Fibroblast of mammary gland (primary cell): ENCODE results near the gene FRMD4B.

ENCODE experiments used
- DNase-seq: peaks from one replicate; pipeline ENCODE4 v3.0.0-alpha.2; 2010; ENCODE audit warnings: low read depth
- H3K4me3 ChIP-seq: 2 replicates; pipeline ENCODE4 v1.5.1; 2011; ENCODE audit warnings: low read depth, mild to moderate bottlenecking, low read length, moderate library complexity; ENCODE audit not compliant: control insufficient read depth
- TF ChIP-seq, protein P1 (sequence below): conservative IDR thresholded peaks from 2 replicates; pipeline ENCODE4 v1.5.1; 2011; ENCODE audit warnings: low read depth, low read length, inconsistent platforms; ENCODE audit not compliant: control insufficient read depth, insufficient read depth

Gene FRMD4B

DNA sequence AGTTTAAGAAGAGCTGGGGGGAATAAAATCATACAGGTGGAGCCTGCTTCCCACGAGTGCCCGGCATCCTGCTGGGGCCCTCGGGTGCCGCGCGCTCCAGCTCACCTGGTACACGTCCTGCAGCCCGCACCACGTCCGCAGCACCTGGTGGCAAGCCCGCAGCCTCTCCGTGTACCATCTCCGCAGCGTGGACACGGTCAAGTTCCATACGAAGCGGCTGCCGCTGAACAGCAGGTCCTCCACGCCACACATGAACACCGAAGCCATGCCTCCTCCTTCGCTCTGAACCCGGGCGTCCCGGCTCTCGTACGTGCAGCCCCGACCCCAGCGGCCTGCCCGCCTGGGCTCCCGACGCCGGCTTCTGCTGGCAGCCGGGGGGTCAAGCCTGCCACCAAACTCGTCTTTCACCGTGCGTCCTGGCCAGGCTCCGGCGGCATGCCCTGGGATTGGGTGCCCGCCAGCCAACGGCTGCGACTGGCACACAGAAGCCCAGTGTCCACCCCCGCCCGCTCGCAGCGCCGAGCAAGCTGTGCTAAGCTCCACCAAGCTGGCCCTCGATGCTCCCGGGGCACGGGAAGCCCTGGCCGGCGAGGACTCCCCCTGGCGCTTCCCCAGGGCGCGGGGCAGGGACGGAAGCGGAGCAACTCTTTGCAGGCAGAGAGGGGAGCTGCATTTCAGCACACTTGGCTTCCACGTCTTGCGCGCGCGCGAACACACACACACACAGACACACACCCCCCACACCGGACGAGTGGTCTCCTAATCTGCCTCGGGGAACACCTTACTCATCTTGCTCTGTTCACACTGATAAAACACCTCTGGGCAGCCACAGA is at the start of gene FRMD4B:
FRMD4B (minus strand) TSS at position 366 of the 833 bp plus-strand sequence; CDS start at position 267, 99 bp downstream.
- peak; percentile 18 for DNase-seq
- TF ChIP-seq, protein P1, sequence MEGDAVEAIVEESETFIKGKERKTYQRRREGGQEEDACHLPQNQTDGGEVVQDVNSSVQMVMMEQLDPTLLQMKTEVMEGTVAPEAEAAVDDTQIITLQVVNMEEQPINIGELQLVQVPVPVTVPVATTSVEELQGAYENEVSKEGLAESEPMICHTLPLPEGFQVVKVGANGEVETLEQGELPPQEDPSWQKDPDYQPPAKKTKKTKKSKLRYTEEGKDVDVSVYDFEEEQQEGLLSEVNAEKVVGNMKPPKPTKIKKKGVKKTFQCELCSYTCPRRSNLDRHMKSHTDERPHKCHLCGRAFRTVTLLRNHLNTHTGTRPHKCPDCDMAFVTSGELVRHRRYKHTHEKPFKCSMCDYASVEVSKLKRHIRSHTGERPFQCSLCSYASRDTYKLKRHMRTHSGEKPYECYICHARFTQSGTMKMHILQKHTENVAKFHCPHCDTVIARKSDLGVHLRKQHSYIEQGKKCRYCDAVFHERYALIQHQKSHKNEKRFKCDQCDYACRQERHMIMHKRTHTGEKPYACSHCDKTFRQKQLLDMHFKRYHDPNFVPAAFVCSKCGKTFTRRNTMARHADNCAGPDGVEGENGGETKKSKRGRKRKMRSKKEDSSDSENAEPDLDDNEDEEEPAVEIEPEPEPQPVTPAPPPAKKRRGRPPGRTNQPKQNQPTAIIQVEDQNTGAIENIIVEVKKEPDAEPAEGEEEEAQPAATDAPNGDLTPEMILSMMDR: no peak
- H3K4me3 ChIP-seq: peak within 1 kb of the TSS; percentile 29

DNA sequence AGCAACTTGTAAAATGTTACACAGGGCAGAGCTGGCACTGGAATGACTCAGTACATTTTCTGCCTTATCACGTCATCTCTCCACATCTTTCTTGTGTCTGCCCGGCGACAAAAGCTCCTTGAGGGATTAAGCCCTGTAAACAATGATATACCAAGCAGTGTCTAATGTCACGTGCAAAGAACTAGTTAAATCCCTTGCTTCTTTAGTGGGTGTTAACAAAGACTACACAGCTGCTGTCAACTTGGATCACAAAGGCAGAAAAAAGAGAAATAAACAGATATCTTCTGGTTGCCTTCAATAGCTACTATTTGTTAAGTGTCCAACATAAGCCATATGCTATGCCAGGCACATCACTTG is 48.1 kb upstream of the FRMD4B start:
- no peak for DNase-seq
- no peak overlapping the region for H3K4me3 ChIP-seq
- TF ChIP-seq, protein P1: no peak

DNA sequence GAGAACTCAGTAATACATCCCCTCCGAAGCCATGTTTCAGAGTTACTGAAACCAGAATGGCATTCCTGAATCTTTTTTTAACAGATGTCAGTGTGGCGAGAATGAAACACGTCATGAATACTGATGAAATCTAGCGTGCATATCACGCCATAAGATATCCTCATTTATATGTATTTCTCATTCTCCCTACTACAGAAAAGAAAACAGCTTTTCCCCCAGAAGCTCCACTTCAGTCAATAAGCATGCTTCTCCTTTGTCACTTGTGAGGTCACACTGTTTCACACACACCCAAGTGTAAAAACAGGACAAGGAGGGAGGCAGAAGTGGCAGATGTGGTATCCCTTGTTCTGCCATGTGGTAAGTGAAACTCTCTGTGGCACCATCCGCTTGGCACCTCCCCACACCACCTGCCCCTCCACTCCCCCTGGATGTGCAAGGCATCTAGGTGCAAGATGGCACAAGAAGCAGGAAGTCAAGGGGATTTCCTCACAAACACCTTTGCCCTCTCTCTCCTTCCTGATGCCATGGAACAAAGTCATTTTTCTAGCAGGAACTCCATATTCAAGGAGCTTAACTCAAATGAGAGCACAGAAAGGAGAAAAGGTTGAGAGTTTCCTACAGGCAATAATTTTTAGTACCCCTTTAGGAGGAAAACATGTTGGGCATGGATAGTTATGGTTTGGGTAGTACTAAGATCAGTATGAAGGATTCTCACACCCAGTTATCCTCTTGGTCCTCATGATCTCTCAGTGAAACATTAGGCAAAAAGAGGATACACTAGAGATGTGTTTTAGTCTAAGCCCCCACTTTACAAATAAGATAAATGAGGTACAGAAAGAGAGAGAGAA is 47.5 kb upstream of the FRMD4B start:
- TF ChIP-seq, protein P1: no peak
- DNase-seq: no peak
- H3K4me3 ChIP-seq: no peak overlapping the region

DNA sequence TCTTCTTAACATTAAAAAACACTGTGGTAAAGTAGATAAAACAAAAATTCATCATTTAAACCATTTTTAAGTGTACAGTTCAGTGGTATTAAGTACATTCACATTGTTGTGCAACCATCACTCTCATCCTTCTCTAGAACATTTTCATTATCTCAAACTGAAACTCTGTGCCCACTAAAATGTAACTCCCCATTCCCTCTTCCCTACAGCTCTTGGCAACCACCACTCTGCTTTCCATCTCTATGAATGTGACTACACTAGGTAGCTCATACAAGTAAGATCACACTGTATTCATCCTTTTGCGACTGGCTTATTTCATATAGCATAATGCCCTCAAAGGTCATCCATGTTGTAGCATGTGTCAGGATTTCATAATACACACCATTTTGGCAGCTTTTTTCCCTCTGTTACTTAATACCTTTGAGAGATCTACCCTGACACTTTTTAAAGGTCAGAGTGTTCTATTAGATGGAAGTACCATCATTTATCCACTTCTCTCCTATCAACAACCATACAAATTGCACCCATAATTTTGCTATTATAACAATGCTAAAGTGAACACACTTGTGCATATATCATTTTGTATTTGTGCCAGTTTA is 42.9 kb upstream of the FRMD4B start:
- DNase-seq: no peak
- H3K4me3 ChIP-seq: no peak overlapping the region
- TF ChIP-seq, protein P1: no peak

DNA sequence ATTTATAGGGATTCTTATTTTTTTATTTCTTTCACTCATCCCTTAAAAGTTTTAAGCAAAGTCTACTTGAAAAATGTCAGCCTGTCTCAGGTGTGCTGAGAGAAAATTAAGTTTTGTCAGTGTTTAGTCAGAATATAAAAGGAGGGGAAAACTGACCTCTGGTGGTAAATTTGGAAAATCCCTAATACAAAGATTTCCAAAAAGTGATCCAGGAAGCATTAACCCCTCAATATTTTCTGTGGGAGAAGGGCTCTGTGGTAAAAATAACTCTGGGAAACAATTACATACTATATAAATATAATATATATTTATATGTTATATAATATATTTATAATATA is 41.0 kb upstream of the FRMD4B start:
- H3K4me3 ChIP-seq: no peak overlapping the region
- no peak for DNase-seq
- TF ChIP-seq, protein P1: peak; percentile 29

DNA sequence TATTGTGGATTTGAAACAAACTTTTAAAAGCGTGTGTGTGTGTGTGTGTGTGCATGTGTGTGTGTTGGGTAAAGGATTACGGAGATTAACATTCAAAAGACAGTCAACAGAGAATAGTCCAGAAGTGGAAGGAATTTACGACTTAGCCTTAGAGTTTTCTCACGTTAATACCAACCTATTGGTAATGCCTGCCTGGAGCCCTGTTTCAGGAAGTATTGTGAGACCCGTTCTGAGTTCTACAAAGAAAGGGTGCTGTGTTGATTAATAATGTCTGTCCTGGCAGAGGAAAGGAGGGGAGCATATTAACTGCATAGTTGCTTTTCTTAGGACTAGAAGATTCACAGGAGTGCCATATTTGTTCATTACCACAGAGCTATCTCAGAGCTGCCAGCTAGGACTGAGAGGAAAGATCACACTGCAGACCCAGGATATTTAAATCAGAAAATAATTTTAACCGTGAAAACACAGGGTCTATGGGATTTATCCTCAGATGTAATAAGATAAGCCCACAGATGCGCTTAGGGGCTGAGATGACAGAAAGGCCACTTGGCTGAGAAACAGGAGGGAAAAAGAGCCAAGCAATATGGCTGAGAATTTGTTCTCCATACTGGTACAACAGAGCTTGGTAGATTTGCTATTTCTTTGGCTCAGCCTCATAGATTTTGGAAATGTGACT is 40.5 kb upstream of the FRMD4B start:
- no peak overlapping the region for H3K4me3 ChIP-seq
- TF ChIP-seq, protein P1: no peak
- DNase-seq: no peak
